GM20000 (cell line): ENCODE data around the gene MR1.

ENCODE experiments used
- DNase-seq: peaks from one replicate; pipeline ENCODE4 v3.0.0; 2012; ENCODE audit warnings: low spot score
- CTCF ChIP-seq: IDR thresholded peaks from 2 replicates; pipeline ENCODE4 v1.5.1; 2012; ENCODE audit warnings: mild to moderate bottlenecking, control low read depth; ENCODE audit errors: extremely low read depth, missing control alignments

The MR1 gene

GRCh38 chr1:181018901-181019681 is 14.7 kb upstream of the MR1 start:
- TF ChIP-seq CTCF: no peak
- no peak for DNase-seq

- DNase-seq: no peak
Observed at GRCh38 chr1:181021159-181021558, 12.6 kb upstream of the MR1 start.

GRCh38 chr1:181021811-181022434 is 11.9 kb upstream of the MR1 start:
- peak; percentile 80 for DNase-seq
- TF ChIP-seq CTCF: no peak

More at GRCh38 chr1:181021159-181021558, 12.6 kb upstream of the MR1 start:
- TF ChIP-seq CTCF: no peak

- no peak for DNase-seq
- no peak for TF ChIP-seq CTCF
Observed at GRCh38 chr1:181023265-181024057, 10.3 kb upstream of the MR1 start.

- no peak for TF ChIP-seq CTCF
- no peak for DNase-seq
Observed at GRCh38 chr1:181028196-181028595, 5.6 kb upstream of the MR1 start.

GRCh38 chr1:181028615-181029014 is 5.2 kb upstream of the MR1 start:
- no peak for TF ChIP-seq CTCF
- DNase-seq: no peak

GRCh38 chr1:181032535-181032934 is 1.2 kb upstream of the MR1 start:
- DNase-seq: no peak
- no peak for TF ChIP-seq CTCF
